GM18511 (cell line): ENCODE results near the gene LMOD3.
A peak's percentile ranks its signal among the peaks of the same experiment; 100 is the strongest.

Experiments
- ATAC-seq: cut with Tn5 transposase; IDR thresholded peaks from one replicate; pipeline ENCODE4 v1.9.1; 2021; ENCODE audit warnings: mild to moderate bottlenecking, moderate library complexity; ENCODE audit not compliant: unreplicated experiment

LMOD3 gene

DNA sequence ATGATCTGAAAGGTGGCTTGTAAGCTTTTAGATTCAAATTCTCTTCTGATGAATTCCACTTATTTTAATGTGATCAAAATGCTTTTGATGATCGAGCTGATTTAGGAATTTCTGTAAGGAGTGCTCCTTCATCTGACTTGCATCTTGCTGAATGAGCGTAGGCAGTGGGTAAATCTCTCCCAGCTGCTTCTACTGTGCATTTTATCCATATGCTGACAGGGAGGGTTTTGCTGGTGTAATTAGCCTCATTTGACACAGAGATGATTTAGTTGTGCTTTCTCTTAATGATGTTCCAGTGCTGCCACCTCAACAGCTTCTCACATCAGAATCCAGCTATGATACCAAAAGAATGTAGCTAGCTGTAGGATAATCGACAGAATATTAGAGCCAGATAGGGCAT is 3.8 kb upstream of the LMOD3 start:
- no peak for ATAC-seq

DNA sequence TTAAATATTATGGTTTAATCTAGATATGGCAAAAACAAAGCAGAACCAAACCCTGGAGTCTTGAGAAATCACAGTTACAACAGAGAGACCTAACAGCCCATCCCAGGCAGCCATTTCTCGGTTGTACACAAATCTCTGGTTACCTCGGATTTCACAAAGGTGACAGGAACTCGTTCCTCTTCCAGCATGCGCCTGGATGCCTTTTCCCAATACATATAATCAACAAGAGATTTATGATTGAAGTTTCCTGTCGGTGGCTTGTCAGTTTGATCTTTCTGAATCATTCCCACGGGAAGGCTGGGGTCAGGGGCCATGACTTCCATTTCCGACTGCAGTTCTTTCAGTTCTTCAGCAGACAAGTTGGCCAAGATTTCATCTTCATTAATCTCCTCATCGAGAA is 445 bp downstream of the LMOD3 start:
- ATAC-seq = no peak

GRCh38 chr3:69121513-69121912 is 882 bp downstream of the LMOD3 start:
- no peak for ATAC-seq

GRCh38 chr3:69120879-69121464 is 1.4 kb downstream of the LMOD3 start:
- peak; percentile 85 for ATAC-seq

GRCh38 chr3:69119681-69120080 is 2.7 kb downstream of the LMOD3 start:
- ATAC-seq = no peak

GRCh38 chr3:69119138-69119537 is 3.3 kb downstream of the LMOD3 start:
- no peak for ATAC-seq

DNA sequence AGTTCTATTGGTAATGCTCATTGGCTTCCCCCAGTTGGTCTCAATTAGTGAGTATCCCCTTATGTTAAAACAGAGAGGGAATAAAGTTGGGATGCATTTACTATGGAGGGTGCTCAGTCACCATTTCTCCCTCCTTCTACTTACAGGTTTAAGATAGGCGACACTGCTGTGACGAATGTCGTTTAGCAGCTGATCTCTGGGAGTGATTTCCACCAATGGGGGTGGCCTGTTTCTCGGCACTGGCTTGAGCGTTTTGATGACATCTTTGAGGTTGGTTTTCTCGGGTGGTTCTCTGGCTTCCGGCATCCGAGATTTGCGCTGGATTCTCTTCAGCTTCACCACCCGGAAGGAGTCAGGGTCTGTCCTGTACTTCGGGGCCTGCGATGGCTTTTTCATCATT is 3.8 kb downstream of the LMOD3 start:
- no peak for ATAC-seq

DNA sequence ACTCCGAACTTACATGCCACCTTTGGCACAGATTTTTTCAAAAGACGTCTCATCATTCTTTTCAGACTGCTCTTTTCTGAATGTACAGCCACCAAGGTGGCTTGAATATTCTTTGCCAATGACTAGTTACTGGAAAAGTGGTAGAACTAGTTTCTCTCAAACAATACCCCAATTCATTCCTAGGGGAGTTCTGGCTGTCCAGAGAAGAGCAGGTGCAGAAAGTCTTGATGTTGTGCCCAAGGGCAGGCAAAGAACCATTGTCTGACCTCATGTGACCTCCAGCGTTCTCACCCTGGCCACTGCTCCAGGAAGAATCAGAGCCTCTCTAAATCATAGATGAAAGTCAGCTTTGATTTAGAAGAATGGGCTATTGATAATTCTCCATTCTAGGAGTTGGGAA is 5.5 kb downstream of the LMOD3 start:
- no peak for ATAC-seq

- no peak for ATAC-seq
Measured at GRCh38 chr3:69116162-69116561, 6.2 kb downstream of the LMOD3 start.

DNA sequence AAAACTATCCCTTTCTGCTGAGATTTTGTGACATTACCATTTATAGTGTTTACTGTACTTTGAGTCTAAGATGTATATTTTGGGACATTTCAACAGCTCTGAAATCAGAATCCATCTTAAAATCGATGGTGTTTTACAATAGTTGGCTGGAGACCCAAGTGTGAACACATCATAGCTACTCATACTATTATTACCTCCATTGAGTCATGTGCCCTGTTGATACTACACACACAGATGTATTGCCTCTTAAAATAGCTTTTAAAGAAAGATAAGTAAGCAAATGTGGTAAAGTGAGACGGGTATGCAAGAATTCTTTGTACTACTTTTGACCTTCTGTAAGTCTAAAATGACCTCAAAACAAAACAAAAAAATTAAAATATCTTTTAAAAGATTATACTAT is 6.7 kb downstream of the LMOD3 start:
- no peak for ATAC-seq

DNA sequence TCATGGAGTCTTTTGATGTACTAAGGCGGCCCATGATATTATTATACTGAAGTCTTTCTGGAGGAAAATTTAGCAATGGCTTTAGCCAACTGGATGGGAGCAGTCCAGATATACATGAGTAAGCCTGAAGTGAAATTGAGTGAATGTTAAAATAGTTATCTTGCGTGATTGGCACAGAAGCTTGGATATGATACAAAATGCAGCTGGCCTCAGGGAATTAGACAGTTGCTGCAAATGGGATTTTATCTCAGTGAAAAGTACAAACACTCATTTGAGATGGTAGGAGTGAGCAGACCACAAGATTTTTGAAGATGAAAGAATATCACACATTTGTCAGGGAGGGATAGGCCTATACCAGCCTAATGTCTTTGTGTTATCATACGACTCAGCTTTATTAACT is 8.9 kb downstream of the LMOD3 start:
- ATAC-seq = no peak

DNA sequence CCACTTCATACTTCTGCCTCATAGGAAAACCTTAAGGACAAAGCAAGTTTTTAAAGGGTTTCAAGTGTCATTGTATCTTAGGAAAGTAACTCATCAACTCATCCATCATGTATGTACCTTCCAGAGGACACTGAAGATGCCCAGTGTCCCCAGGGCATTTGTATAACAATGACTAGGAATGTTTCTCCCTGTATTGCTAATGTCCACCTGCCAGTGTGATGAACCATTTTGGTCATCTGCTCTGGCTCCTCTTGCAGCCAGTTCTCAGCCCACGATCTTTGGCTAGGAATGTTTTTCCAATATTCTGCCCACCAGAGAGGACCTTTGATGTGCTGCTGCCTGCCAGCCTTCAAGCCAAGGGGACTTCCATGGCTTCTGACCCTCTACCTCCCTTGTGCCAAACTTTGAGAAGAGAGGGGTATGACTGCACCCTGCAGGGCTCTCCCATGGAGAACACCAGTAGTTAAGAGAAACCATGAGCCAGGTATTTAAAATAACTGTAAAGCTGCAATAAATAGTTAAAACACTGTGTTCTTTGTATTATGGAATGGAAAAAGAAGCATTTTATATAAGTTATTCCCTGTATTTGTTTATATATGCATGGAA is 11.4 kb downstream of the LMOD3 start:
- ATAC-seq = no peak

DNA sequence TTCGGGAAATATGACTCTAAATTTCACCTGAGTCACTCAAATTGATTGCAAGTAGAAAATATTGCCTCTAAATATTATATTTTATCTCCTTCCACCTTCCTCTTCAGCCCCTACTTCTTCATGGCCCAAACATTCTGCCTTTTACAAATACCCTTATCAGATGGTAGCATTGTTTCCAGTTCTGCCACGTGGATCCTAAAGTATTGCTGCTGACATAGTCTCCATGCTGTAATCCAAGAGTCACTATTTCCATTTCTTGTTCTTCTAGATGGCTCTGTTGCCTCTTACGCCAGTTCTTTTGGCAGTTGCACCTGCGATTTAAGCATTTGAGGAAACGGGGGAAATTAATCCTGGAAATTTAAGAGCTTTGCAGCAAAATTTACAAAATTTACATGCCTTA is 13.6 kb downstream of the LMOD3 start:
- ATAC-seq = no peak

- ATAC-seq = no peak
Measured at GRCh38 chr3:69107841-69108240, 14.6 kb downstream of the LMOD3 start.

GRCh38 chr3:69105320-69105719 is 17.1 kb downstream of the LMOD3 start:
- ATAC-seq = no peak

DNA sequence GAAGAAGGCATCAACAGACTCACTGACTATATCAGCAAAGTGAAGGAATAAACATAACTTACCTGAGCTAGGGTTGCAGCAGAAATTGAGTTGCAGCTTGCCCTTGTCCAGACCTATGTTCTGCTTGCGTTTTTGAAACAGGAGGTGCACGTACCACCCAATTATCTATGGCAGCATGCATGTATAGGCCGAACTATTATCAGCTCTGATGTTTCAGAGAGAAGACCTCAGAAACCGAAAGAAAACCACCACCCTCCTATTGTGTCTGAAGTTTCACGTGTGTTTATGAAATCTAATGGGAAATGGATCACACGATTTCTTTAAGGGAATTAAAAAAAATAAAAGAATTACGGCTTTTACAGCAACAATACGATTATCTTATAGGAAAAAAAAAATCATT is 17.8 kb downstream of the LMOD3 start:
- no peak for ATAC-seq

GRCh38 chr3:69103123-69103522 is 19.3 kb downstream of the LMOD3 start:
- ATAC-seq = no peak

GRCh38 chr3:69102384-69102783 is 20.0 kb downstream of the LMOD3 start:
- no peak for ATAC-seq

GRCh38 chr3:69099576-69099975 is 22.8 kb downstream of the LMOD3 start:
- no peak for ATAC-seq

DNA sequence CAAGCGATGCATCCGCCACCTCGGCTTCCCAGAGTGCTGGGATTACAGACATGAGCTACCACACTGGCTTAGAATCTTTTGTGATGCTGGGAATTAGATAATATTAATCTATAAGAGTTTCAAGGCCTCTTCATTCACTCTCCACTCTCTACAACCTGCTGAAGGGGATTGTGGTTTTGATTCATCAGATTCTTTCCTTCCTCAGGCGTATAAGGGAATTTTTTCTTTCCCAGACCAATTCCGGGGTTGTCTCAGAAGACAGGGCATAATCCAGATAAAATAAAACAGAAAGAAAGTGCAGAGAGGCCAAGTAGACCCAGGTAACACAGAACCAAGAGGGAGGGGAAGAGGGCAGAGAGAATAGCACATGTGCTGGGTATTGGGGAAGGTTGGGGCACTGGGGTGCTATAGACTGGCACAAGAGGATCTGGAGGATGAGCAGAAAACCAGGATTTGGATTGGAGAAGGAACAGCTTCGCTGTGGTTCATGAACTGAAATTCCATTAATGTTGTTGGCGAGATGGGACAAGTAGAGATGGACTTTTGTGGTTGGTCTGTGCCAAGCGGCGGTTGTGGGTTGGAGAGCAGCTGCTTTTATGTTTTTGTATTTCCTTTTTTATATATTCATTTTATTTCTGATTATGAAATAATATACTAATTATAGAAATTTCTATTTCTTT is 24.8 kb downstream of the LMOD3 start:
- ATAC-seq = no peak

- no peak for ATAC-seq
Measured at GRCh38 chr3:69096299-69096698, 26.1 kb downstream of the LMOD3 start.

DNA sequence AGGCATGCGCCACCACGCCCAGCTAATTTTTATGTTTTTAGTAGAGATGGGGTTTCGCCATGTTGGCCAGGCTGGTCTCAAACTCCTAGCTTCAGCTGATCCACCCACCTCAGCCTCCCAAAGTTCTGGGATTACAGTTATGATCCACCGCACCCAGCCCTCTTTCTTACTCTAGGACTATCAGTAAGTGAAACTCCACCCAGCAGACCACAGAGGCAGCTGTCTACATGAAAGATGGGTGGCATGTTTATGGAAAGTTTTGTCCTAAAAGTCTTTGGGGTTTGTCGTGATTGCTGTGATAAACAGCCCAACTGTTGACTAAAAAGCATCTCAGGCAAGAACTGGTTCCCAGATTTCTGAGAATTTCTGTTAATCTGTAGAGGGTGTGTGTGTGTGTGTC is 26.8 kb downstream of the LMOD3 start:
- no peak for ATAC-seq
